H1 (cell line): ENCODE results near the gene NETO1. TPM values are rescaled to one million over a fixed set of nuclear protein-coding genes. Genes with fewer than 3 reads are reported as not detected.

Experiments
- CTCF ChIA-PET: fragments of 300-600 bp; sonication (Branson Sonifier 250); formaldehyde crosslinking; loops from one replicate; lab custom pipeline; 2021; ENCODE audit not compliant: partially characterized antibody; lab: Charles Lee
- POLR2A ChIA-PET: fragments of 300-600 bp; sonication (Branson Sonifier 250); formaldehyde crosslinking; loops from one replicate; lab custom pipeline; 2021; ENCODE audit warnings: inconsistent platforms; ENCODE audit not compliant: partially characterized antibody; lab: Charles Lee
- DNase-seq, 2 experiments: peaks; one replicate each; pipeline versions ENCODE4 v3.0.0 to v3.0.0-alpha.2; 2010 to 2022; ENCODE audit warnings: low spot score in 2 of 2, low read depth in 1 of 2, mixed read lengths in 1 of 2
- FAIRE-seq: peaks from 2 replicates; lab custom pipeline; 2011; peaks lifted over from hg19 to GRCh38; lab: Jason Lieb, UNC
- H2AFZ ChIP-seq: 2 replicates; pipeline ENCODE4 v1.8.1; 2012; ENCODE audit warnings: low read length, inconsistent platforms
- H2AK5ac ChIP-seq: 2 replicates; pipeline ENCODE4 v1.6.1; 2013; ENCODE audit warnings: low read depth, low read length
- H2BK120ac ChIP-seq: replicated peaks from 2 replicates; pipeline ENCODE3; 2013; ENCODE audit warnings: low read depth, low read length, inconsistent platforms
- H2BK12ac ChIP-seq: 2 replicates; pipeline ENCODE4 v1.6.1; 2013; ENCODE audit warnings: low read depth, low read length
- H2BK15ac ChIP-seq: 2 replicates; pipeline ENCODE4 v1.6.1; 2013; ENCODE audit warnings: low read length
- H2BK20ac ChIP-seq: 2 replicates; pipeline ENCODE4 v1.6.1; 2013; ENCODE audit warnings: low read length
- H2BK5ac ChIP-seq: 2 replicates; pipeline ENCODE4 v1.6.1; 2013; ENCODE audit warnings: low read depth, low read length
- H3K14ac ChIP-seq: 2 replicates; pipeline ENCODE4 v1.6.1; 2013; ENCODE audit warnings: inconsistent platforms; ENCODE audit not compliant: insufficient read length
- H3K18ac ChIP-seq: 2 replicates; pipeline ENCODE4 v1.6.1; 2013; ENCODE audit warnings: low read length; ENCODE audit errors: extremely low read depth
- H3K23ac ChIP-seq: 2 replicates; pipeline ENCODE4 v1.6.1; 2013; ENCODE audit warnings: inconsistent platforms; ENCODE audit not compliant: insufficient read length
- H3K23me2 ChIP-seq: 2 replicates; pipeline ENCODE4 v1.6.1; 2013; ENCODE audit warnings: low read depth, low read length
- H3K27ac ChIP-seq: 2 replicates; pipeline ENCODE4 v1.6.1; 2011; ENCODE audit warnings: low read depth, low read length, inconsistent platforms
- H3K27me3 ChIP-seq, 4 experiments: replicated peaks in 1 of 4; 1 replicate in 1 of 4; 2 replicates in 3 of 4; pipeline versions ENCODE4 v1.6.1 to v1.8.1; 2011 to 2013; ENCODE audit warnings: low read length in 3 of 4, mild to moderate bottlenecking in 3 of 4, inconsistent platforms in 2 of 4, mixed read lengths in 2 of 4, moderate library complexity in 1 of 4; ENCODE audit not compliant: control insufficient read depth in 3 of 4, insufficient read depth in 3 of 4; ENCODE audit errors: extremely low read depth in 1 of 4
- H3K36me3 ChIP-seq, 4 experiments: 2 replicates each; pipeline versions ENCODE4 v1.6.1 to v1.8.1; 2011 to 2013; ENCODE audit warnings: mild to moderate bottlenecking in 4 of 4, low read length in 3 of 4, moderate library complexity in 2 of 4, control low read depth in 1 of 4, inconsistent platforms in 1 of 4; ENCODE audit not compliant: insufficient read depth in 4 of 4, control insufficient read depth in 2 of 4
- H3K4ac ChIP-seq: replicated peaks from 2 replicates; pipeline ENCODE3; 2013; ENCODE audit warnings: low read length, low read depth, mixed read lengths, inconsistent platforms; ENCODE audit not compliant: insufficient read length
- H3K4me1 ChIP-seq, 4 experiments: replicated peaks in 1 of 4; 1 replicate in 1 of 4; 2 replicates in 3 of 4; pipeline versions ENCODE4 v1.6.1 to v1.8.1; 2011 to 2013; ENCODE audit warnings: low read length in 3 of 4, inconsistent platforms in 2 of 4, mixed read lengths in 1 of 4; ENCODE audit not compliant: insufficient read depth in 4 of 4, control insufficient read depth in 3 of 4
- H3K4me2 ChIP-seq, 2 experiments: 2 replicates each; pipeline versions ENCODE4 v1.6.1 to v1.8.1; 2011 to 2013; ENCODE audit warnings: low read depth in 2 of 2, low read length in 2 of 2, control low read depth in 1 of 2, inconsistent platforms in 1 of 2, mild to moderate bottlenecking in 1 of 2; ENCODE audit not compliant: insufficient read depth in 1 of 2
- H3K4me3 ChIP-seq, 4 experiments: fragments of 200-600, 300-600 bp in 1 of 4; sonication (generic), shearing (Covaris generic), sonication (Bioruptor Twin) in 1 of 4; 2 replicates each; pipeline versions ENCODE4 v1.5.1 to v1.8.1; 2011 to 2016; ENCODE audit warnings: low read length in 4 of 4, low read depth in 3 of 4, control low read depth in 2 of 4, inconsistent platforms in 2 of 4, mild to moderate bottlenecking in 2 of 4, mixed read lengths in 1 of 4, moderate library complexity in 1 of 4; ENCODE audit not compliant: insufficient read depth in 2 of 4; ENCODE audit errors: extremely low read depth in 1 of 4
- H3K56ac ChIP-seq: replicated peaks from 2 replicates; pipeline ENCODE3; 2013; ENCODE audit warnings: low read depth, mild to moderate bottlenecking, mixed read lengths, low read length, inconsistent platforms; ENCODE audit not compliant: insufficient read length
- H3K79me1 ChIP-seq: 2 replicates; pipeline ENCODE4 v1.6.1; 2013; ENCODE audit warnings: low read depth, low read length, control low read depth
- H3K79me2 ChIP-seq, 2 experiments: 2 replicates each; pipeline versions ENCODE4 v1.6.1 to v1.8.1; 2012 to 2013; ENCODE audit warnings: low read length in 2 of 2, mild to moderate bottlenecking in 2 of 2, inconsistent platforms in 1 of 2; ENCODE audit not compliant: insufficient read depth in 2 of 2, control insufficient read depth in 1 of 2
- H3K9ac ChIP-seq, 4 experiments: replicated peaks in 1 of 4; 1 replicate in 1 of 4; 2 replicates in 3 of 4; pipeline versions ENCODE4 v1.6.1 to v1.8.1; 2011 to 2013; ENCODE audit warnings: low read depth in 3 of 4, low read length in 3 of 4, control low read depth in 2 of 4, mild to moderate bottlenecking in 2 of 4, moderate library complexity in 2 of 4, inconsistent platforms in 1 of 4; ENCODE audit errors: extremely low read depth in 1 of 4
- H3K9me3 ChIP-seq, 2 experiments: 2 replicates each; pipeline versions ENCODE4 v1.6.1 to v1.8.1; 2012 to 2013; ENCODE audit warnings: mild to moderate bottlenecking in 2 of 2, moderate library complexity in 2 of 2, control low read depth in 1 of 2, inconsistent platforms in 1 of 2, low read depth in 1 of 2, low read length in 1 of 2, mixed read lengths in 1 of 2; ENCODE audit not compliant: insufficient read depth in 2 of 2
- H4K20me1 ChIP-seq, 2 experiments: replicated peaks in 1 of 2; 2 replicates each; pipeline versions ENCODE3 to v1.8.1; 2011 to 2013; ENCODE audit warnings: inconsistent platforms in 2 of 2, low read length in 2 of 2, mild to moderate bottlenecking in 1 of 2; ENCODE audit not compliant: insufficient read depth in 2 of 2, control insufficient read depth in 1 of 2
- H4K5ac ChIP-seq: 2 replicates; pipeline ENCODE4 v1.6.1; 2013; ENCODE audit warnings: low read length, low read depth, mixed read lengths, inconsistent platforms; ENCODE audit not compliant: insufficient read length
- H4K8ac ChIP-seq: 2 replicates; pipeline ENCODE4 v1.8.0; 2013; ENCODE audit warnings: mild to moderate bottlenecking, moderate library complexity, low read length, inconsistent platforms; ENCODE audit not compliant: insufficient read depth; ENCODE audit errors: extremely low read depth
- H4K91ac ChIP-seq: replicated peaks from 2 replicates; pipeline ENCODE3; 2013; ENCODE audit warnings: low read length, mixed read lengths, inconsistent platforms; ENCODE audit not compliant: insufficient read length
- BRCA1 ChIP-seq: IDR thresholded peaks from 2 replicates; pipeline ENCODE4 v1.6.1; 2012; ENCODE audit warnings: low read depth, low read length, improper control_type of control experiment
- HDAC2 ChIP-seq, 2 experiments: fragments of 300-600 bp in 1 of 2; sonication (generic) in 1 of 2; IDR thresholded peaks; 2 replicates each; pipeline ENCODE4 v1.6.1; 2011 to 2012; ENCODE audit warnings: low read depth in 2 of 2, low read length in 2 of 2, mild to moderate bottlenecking in 2 of 2, moderate library complexity in 2 of 2, borderline replicate concordance in 1 of 2, inconsistent platforms in 1 of 2
- HDAC6 ChIP-seq: IDR thresholded peaks from one replicate; pipeline ENCODE4 v1.7.1; 2012; ENCODE audit warnings: low read depth, mild to moderate bottlenecking, inconsistent platforms, low read length, moderate library complexity
- KDM1A ChIP-seq: fragments of 200-600, 300-600 bp; sonication (generic); IDR thresholded peaks from 2 replicates; pipeline ENCODE4 v1.7.1; 2016; ENCODE audit warnings: mild to moderate bottlenecking, low read length, borderline replicate concordance
- KDM4A ChIP-seq: IDR thresholded peaks from one replicate; pipeline ENCODE4 v1.7.1; 2012; ENCODE audit warnings: low read depth, mild to moderate bottlenecking, moderate library complexity, low read length, inconsistent platforms; ENCODE audit not compliant: severe bottlenecking
- POLR2A ChIP-seq, 2 experiments: IDR thresholded peaks; 1 replicate in 1 of 2; 2 replicates in 1 of 2; pipeline ENCODE4 v1.6.1; 2011; ENCODE audit warnings: low read depth in 2 of 2, low read length in 2 of 2, mild to moderate bottlenecking in 2 of 2; ENCODE audit errors: control extremely low read depth in 1 of 2
- POLR2AphosphoS5 ChIP-seq: IDR thresholded peaks from 2 replicates; pipeline ENCODE4 v1.6.1; 2011; ENCODE audit warnings: low read depth, low read length
- SIN3A ChIP-seq, 2 experiments: IDR thresholded peaks in 1 of 2; conservative IDR thresholded peaks in 1 of 2; 2 replicates each; pipeline ENCODE4 v1.6.1; 2011 to 2012; ENCODE audit warnings: low read length in 2 of 2, improper control_type of control experiment in 1 of 2, low read depth in 1 of 2, mild to moderate bottlenecking in 1 of 2
- SIX5 ChIP-seq: IDR thresholded peaks from 2 replicates; pipeline ENCODE4 v1.6.1; 2011; ENCODE audit warnings: mild to moderate bottlenecking, low read depth, low read length
- WGBS, 2 experiments: shearing (Covaris generic) in 1 of 2; methylation state at CpG; one replicate each; pipeline versions ENCODE4 v1.1.6 to v1.1.7; 2013 to 2015; ENCODE audit warnings: low lambda C conversion rate in 2 of 2, mixed read lengths in 2 of 2, inconsistent platforms in 1 of 2, low coverage in 1 of 2, missing lambda C conversion rate in 1 of 2; ENCODE audit not compliant: insufficient replicate concordance in 2 of 2, insufficient coverage in 1 of 2, insufficient read length in 1 of 2; ENCODE audit errors: extremely low coverage in 1 of 2, missing lambda C conversion rate in 1 of 2; 5-methylcytosine and 5-hydroxymethylcytosine counted together
- polyA plus RNA-seq, 7 experiments: library from polyadenylated mRNA; depleted of rRNA in 3 of 7; stranded (reverse) in 5 of 7; unstranded in 2 of 7; fragments of >200 nt in 5 of 7; fragments of 200-250 nt in 2 of 7; gene quantifications; 1 replicate in 5 of 7; 2 replicates in 1 of 7; 4 replicates in 1 of 7; pipeline versions ENCODE4 v1.2.1 to v1.2.3, GENCODE V29; 2011 to 2013; ENCODE audit warnings: missing spikeins in 2 of 7, mixed read lengths in 2 of 7
- total RNA-seq: library from RNA; stranded (reverse); fragmentation: NEBNext Ultra II Directional; extraction: Animal tissue kit (Norgen Biotek cat#: 25700); gene quantifications from 2 replicates; pipeline ENCODE4 v1.2.1, GENCODE V29; 2021

NETO1 gene
- total and polyA plus RNA-seq, 2 of the 8 experiments (the other 6 are each of a cell fraction or from before 2014, with no cell fraction given), result 3.0 to 19.3 TPM

- FAIRE-seq (no peak), DNase-seq (no peak)
- Histone ChIP-seq H3K27me3 (no peaks in the 10 kb centered on the region; a peak in 1 of 7 replicates), H2BK12ac (no peak overlapping the region), H2BK120ac (no peak overlapping the region), H2BK20ac (no peak overlapping the region), H3K9ac (no peak overlapping the region), H3K23me2 (no peaks in the 10 kb centered on the region), H4K91ac (no peak overlapping the region), H2AK5ac (no peak overlapping the region), H3K23ac (no peak overlapping the region), H3K79me1 (no peaks in the 10 kb centered on the region), H2AFZ (no peak overlapping the region), H3K27ac (no peak overlapping the region), H3K4me1 (no peaks in the 10 kb centered on the region), H3K14ac (no peak overlapping the region), H3K56ac (no peak overlapping the region), H3K4me2 (no peak overlapping the region), H3K9me3 (no peaks in the 10 kb centered on the region), H3K36me3 (no peaks in the 10 kb centered on the region; a peak in 3 of 8 replicates), H3K4ac (no peak overlapping the region), H3K18ac (no peak overlapping the region), H4K8ac (no peak overlapping the region), H3K4me3 (no peak overlapping the region), H3K79me2 (no peaks in the 10 kb centered on the region), H2BK15ac (no peak overlapping the region), H4K5ac (no peak overlapping the region), H4K20me1 (no peaks in the 10 kb centered on the region), H2BK5ac (no peak overlapping the region)
- 97% methylated on average over 4 of the region's 4 CpGs; no CpG with 5 or more reads in 1 of the 2 experiments for WGBS, 2 experiments
- TF ChIP-seq POLR2A (IDR thresholded peaks at IDR 0.05; ENCODE audit: control extremely low read depth in 1 of 2, low read depth in 2 of 2, low read length in 2 of 2), result no peak
- TF ChIP-seq KDM1A, result no peak
- TF ChIP-seq KDM4A, result no peak
- no peak for TF ChIP-seq POLR2AphosphoS5
- no peak for TF ChIP-seq HDAC6
- no peak for TF ChIP-seq BRCA1
- TF ChIP-seq SIN3A (conservative IDR thresholded peaks at IDR 0.05 in 1 of 2, IDR thresholded peaks at IDR 0.05 in 1 of 2; ENCODE audit: low read depth in 1 of 2, low read length in 2 of 2), result no peak
- TF ChIP-seq HDAC2 (IDR thresholded peaks at IDR 0.05; ENCODE audit: borderline replicate concordance in 1 of 2, low read depth in 2 of 2, low read length in 2 of 2), result no peak
- TF ChIP-seq SIX5, result no peak
- CTCF ChIA-PET, result interaction anchor here (1.1 kb wide), 1 partner anchor 43 kb away, joined by 3 read pairs; no protein-coding TSS in a partner anchor
- POLR2A ChIA-PET, result no interaction called here
These were observed 8.7 kb downstream of the NETO1 start for GRCh38 chr18:72859088-72859487.
